IPS DF 6.9 (cell line): ENCODE results near the gene NPHP1.
"Not testable (repeated sequence)": the region's sequence is repeated elsewhere in the genome, so short reads cannot be mapped to it uniquely, and the experiment has no call there.

Source experiments
- DNase-seq: peaks from one replicate; pipeline ENCODE4 v3.0.0-alpha.2; 2013; ENCODE audit warnings: low read depth, low spot score
- H3K27ac ChIP-seq: one replicate; pipeline ENCODE4 v1.5.1; 2013; ENCODE audit warnings: low read length, control low read depth
- H3K27me3 ChIP-seq: 2 replicates; pipeline ENCODE4 v1.6.1; 2013; ENCODE audit warnings: mild to moderate bottlenecking, low read length; ENCODE audit not compliant: control insufficient read depth, insufficient read depth
- H3K36me3 ChIP-seq: 2 replicates; pipeline ENCODE4 v1.6.1; 2013; ENCODE audit warnings: low read length; ENCODE audit not compliant: control insufficient read depth, insufficient read depth
- H3K4me1 ChIP-seq: 2 replicates; pipeline ENCODE4 v1.6.1; 2013; ENCODE audit warnings: low read length; ENCODE audit not compliant: control insufficient read depth, insufficient read depth
- H3K4me3 ChIP-seq: 2 replicates; pipeline ENCODE4 v1.5.1; 2013; ENCODE audit warnings: mild to moderate bottlenecking, low read length
- H3K9me3 ChIP-seq: 2 replicates; pipeline ENCODE4 v1.6.1; 2013; ENCODE audit warnings: low read length, inconsistent platforms; ENCODE audit not compliant: control insufficient read depth, insufficient read depth
- WGBS: extraction: QIAGEN DNeasy Blood & Tissue Kit; methylation state at CpG from one replicate; pipeline ENCODE4 v1.1.7; 2013; ENCODE audit warnings: mixed read lengths, missing lambda C conversion rate; ENCODE audit not compliant: insufficient read length, insufficient coverage; 5-methylcytosine and 5-hydroxymethylcytosine counted together

NPHP1 gene

GRCh38 chr2:110114831-110115255 lies 90.0 kb downstream of the NPHP1 start:
- WGBS = no CpG with 5 or more reads among the region's 14 CpGs

DNA sequence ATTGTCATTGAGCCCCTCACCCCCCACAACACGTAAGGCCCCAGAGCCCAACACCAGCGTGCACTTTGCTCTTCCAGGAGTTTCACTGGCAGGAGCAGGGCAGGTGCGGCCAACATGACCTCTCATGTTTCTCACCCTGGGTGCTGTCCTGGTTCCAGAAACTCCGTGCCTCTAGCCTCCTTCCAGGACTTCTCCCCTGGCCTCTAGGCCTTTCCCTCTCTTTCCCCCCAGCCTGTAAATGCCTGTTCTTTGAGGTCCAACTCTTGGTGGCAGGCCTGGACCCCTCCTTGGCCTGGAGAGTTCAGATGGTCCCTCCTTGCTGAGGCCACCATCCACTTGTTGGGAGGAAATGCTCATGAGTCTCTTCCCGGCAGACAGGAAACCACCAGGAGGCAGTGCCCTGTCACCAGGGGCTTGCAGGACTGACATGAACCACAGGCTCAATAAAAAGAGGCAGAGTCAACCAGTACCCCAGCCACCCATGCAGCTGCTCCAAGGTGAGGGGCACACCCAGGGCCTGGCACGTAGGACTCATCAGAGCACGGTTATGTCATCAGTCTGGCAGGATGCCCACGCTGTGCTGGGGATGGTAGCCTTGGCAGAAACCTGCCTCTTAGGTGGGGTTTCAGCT lies 90.7 kb downstream of the NPHP1 start:
- no peak overlapping the region for H3K27ac ChIP-seq

More at GRCh38 chr2:110114831-110115255, 90.0 kb downstream of the NPHP1 start:
- Histone ChIP-seq H3K27ac (no peak overlapping the region), H3K36me3 (no peaks in the 10 kb centered on the region), H3K4me3 (no peak overlapping the region), H3K9me3 (no peaks in the 10 kb centered on the region), H3K4me1 (no peaks in the 10 kb centered on the region), H3K27me3 (peaks cover 19% of the 10 kb centered on the region)
- no peak for DNase-seq

GRCh38 chr2:110108291-110108690 lies 96.5 kb downstream of the NPHP1 start:
- not testable (repeated sequence) for H3K27me3 ChIP-seq, H3K27ac ChIP-seq, H3K9me3 ChIP-seq, H3K4me1 ChIP-seq, DNase-seq, H3K4me3 ChIP-seq, H3K36me3 ChIP-seq
- WGBS = no CpG with 5 or more reads among the region's 2 CpGs

More for the DNA sequence above, 90.7 kb downstream of the NPHP1 start:
- Histone ChIP-seq H3K9me3 (no peaks in the 10 kb centered on the region), H3K4me1 (no peaks in the 10 kb centered on the region), H3K4me3 (no peak overlapping the region), H3K27me3 (peaks cover 19% of the 10 kb centered on the region), H3K36me3 (no peaks in the 10 kb centered on the region)
- no CpG with 5 or more reads among the region's 8 CpGs for WGBS
- no peak for DNase-seq

GRCh38 chr2:110107092-110108079 lies 97.4 kb downstream of the NPHP1 start:
- Histone ChIP-seq H3K4me3 (no peak overlapping the region), H3K36me3 (no peaks in the 10 kb centered on the region), H3K27me3 (no peaks in the 10 kb centered on the region), H3K27ac (no peak overlapping the region), H3K4me1 (no peaks in the 10 kb centered on the region), H3K9me3 (no peaks in the 10 kb centered on the region)
- WGBS = no CpG with 5 or more reads among the region's 3 CpGs
- no peak for DNase-seq

DNA sequence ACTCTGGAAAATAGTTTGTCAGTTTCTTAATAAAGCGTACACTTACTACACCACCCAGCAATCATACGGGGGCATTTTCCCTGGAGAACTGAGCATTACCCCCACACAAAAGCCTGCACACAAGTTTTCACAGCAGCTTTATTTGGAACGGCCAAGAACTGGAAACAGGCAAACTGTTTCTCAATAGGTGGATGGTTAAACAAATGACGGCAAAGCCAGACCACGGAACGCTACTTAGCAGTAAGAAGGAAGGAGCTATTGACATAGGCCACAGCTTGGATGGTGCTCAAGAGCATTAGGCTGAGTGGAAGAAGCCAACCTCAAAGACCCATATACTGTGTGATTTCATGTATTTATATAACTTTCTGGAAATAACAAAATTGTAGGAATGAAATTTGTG lies 98.2 kb downstream of the NPHP1 start:
- WGBS = no CpG with 5 or more reads among the region's 6 CpGs
- no peak for DNase-seq
- no peaks in the 10 kb centered on the region for H3K27me3 ChIP-seq
- H3K9me3 ChIP-seq = no peaks in the 10 kb centered on the region
- H3K4me3 ChIP-seq = no peak overlapping the region
- no peaks in the 10 kb centered on the region for H3K4me1 ChIP-seq
- H3K36me3 ChIP-seq = no peaks in the 10 kb centered on the region
- no peak overlapping the region for H3K27ac ChIP-seq

- WGBS = no CpG with 5 or more reads among the region's 8 CpGs
- H3K36me3 ChIP-seq = no peaks in the 10 kb centered on the region
- no peak overlapping the region for H3K27ac ChIP-seq
- DNase-seq = no peak
- H3K27me3 ChIP-seq = no peaks in the 10 kb centered on the region
- no peaks in the 10 kb centered on the region for H3K9me3 ChIP-seq
- no peaks in the 10 kb centered on the region for H3K4me1 ChIP-seq
- no peak overlapping the region for H3K4me3 ChIP-seq
These were observed 99.0 kb downstream of the NPHP1 start for GRCh38 chr2:110105608-110106467.

- Histone ChIP-seq H3K27me3 (no peaks in the 10 kb centered on the region), H3K9me3 (no peaks in the 10 kb centered on the region), H3K4me3 (no peak overlapping the region), H3K27ac (no peak overlapping the region), H3K36me3 (no peaks in the 10 kb centered on the region), H3K4me1 (no peaks in the 10 kb centered on the region)
- WGBS = no CpG with 5 or more reads among the region's 4 CpGs
- DNase-seq = no peak
These were observed 99.6 kb downstream of the NPHP1 start for GRCh38 chr2:110105183-110105582.

- Histone ChIP-seq H3K9me3 (no peaks in the 10 kb centered on the region), H3K4me3 (no peak overlapping the region), H3K27ac (no peak overlapping the region), H3K4me1 (no peaks in the 10 kb centered on the region), H3K27me3 (no peaks in the 10 kb centered on the region), H3K36me3 (no peaks in the 10 kb centered on the region)
- no peak for DNase-seq
- no CpG with 5 or more reads among the region's 10 CpGs for WGBS
These were observed 100.6 kb downstream of the NPHP1 start for GRCh38 chr2:110104025-110104771.

DNA sequence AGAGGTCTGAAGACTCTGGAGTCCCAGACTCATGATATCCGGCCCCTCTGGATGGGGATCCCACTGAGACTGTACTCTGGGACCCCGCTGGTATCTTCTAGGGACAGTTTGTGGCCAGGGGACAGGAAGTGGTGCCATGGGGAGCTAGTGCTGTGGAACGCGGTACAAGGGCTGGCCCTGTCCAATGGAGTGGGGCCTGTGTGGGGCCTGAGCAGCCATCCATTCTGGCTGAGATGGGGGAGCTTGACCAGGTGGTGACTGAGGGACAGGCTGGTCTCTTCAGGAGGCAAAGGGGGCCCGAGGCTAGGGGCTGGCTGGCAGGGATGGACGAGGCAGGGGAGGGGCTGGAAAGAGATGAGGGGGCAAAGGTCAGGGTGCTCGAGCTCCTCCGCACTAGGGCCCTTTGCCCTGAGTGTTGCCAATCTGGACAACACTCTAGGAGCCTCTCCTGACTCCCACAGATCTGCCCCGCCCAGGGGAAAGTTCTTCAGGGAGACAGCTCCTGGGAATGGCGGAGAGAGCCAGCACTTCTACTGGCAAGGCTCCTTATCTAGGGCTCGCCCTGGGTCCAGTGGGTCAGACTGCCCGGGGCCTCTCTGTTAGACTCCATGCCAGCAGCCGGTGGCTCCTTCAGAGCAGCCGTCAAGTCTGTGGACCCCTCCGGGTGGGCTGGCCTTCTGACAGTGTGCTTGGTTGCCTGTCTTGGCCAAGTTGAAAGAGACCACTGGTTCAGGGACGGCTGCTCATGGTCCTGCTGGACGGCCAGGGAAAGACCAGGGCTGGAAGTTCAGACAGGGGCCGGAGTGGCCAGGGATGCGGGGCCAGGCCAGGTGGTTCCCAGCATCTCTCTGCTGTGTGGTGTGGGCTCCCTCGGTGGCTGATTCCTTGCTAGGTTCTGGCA lies 101.5 kb downstream of the NPHP1 start:
- H3K4me3 ChIP-seq = no peak overlapping the region
- WGBS = no CpG with 5 or more reads among the region's 20 CpGs
- H3K9me3 ChIP-seq = no peaks in the 10 kb centered on the region
- no peak overlapping the region for H3K27ac ChIP-seq
- H3K36me3 ChIP-seq = no peaks in the 10 kb centered on the region
- no peaks in the 10 kb centered on the region for H3K27me3 ChIP-seq
- DNase-seq = no peak
- H3K4me1 ChIP-seq = no peaks in the 10 kb centered on the region
